GM18861 (cell line): ENCODE results near the gene NRIP2.

Source experiments
- ATAC-seq: cut with Tn5 transposase; IDR thresholded peaks from one replicate; pipeline ENCODE4 v1.9.1; 2021; ENCODE audit not compliant: unreplicated experiment

Gene NRIP2

GRCh38 chr12:2851931-2852330, 17.1 kb upstream of the NRIP2 start:
- no peak for ATAC-seq

GRCh38 chr12:2845280-2845679, 10.4 kb upstream of the NRIP2 start:
- no peak for ATAC-seq

- ATAC-seq, result no peak
Measured at GRCh38 chr12:2844786-2845185, 10.0 kb upstream of the NRIP2 start.

GRCh38 chr12:2842948-2843347, 8.1 kb upstream of the NRIP2 start:
- no peak for ATAC-seq

GRCh38 chr12:2841056-2841650, 6.3 kb upstream of the NRIP2 start:
- no peak for ATAC-seq

GRCh38 chr12:2836574-2836973, 1.7 kb upstream of the NRIP2 start:
- no peak for ATAC-seq

GRCh38 chr12:2835691-2836403, 1.0 kb upstream of the NRIP2 start:
- no peak for ATAC-seq

- no peak for ATAC-seq
Measured at GRCh38 chr12:2833810-2834209, 1.0 kb downstream of the NRIP2 start.

GRCh38 chr12:2833327-2833726, 1.5 kb downstream of the NRIP2 start:
- no peak for ATAC-seq

GRCh38 chr12:2832550-2833127, 2.2 kb downstream of the NRIP2 start:
- no peak for ATAC-seq

- no peak for ATAC-seq
Measured at GRCh38 chr12:2829275-2829674, 5.6 kb downstream of the NRIP2 start.

GRCh38 chr12:2826721-2827515, 7.9 kb downstream of the NRIP2 start:
- no peak for ATAC-seq

GRCh38 chr12:2826036-2826435, 8.8 kb downstream of the NRIP2 start:
- no peak for ATAC-seq

- no peak for ATAC-seq
Measured at GRCh38 chr12:2825132-2825531, 9.7 kb downstream of the NRIP2 start.

- no peak for ATAC-seq
Measured at GRCh38 chr12:2824541-2824940, 10.3 kb downstream of the NRIP2 start.

GRCh38 chr12:2823483-2823882, 11.4 kb downstream of the NRIP2 start:
- ATAC-seq, result no peak

GRCh38 chr12:2820432-2820831, 14.4 kb downstream of the NRIP2 start:
- no peak for ATAC-seq

GRCh38 chr12:2819810-2820209, 15.0 kb downstream of the NRIP2 start:
- no peak for ATAC-seq

GRCh38 chr12:2813214-2814185, 21.3 kb downstream of the NRIP2 start:
- ATAC-seq, result peak; percentile 34
